Measurements from ENCODE around the gene ADAM23. TPM values are rescaled to one million over a fixed set of nuclear protein-coding genes. Genes with fewer than 3 reads are reported as not detected.

ADAM23 gene
- total RNA-seq, 2 donors from 2014 or later, result 4.5 to 6.4 TPM

DNA sequence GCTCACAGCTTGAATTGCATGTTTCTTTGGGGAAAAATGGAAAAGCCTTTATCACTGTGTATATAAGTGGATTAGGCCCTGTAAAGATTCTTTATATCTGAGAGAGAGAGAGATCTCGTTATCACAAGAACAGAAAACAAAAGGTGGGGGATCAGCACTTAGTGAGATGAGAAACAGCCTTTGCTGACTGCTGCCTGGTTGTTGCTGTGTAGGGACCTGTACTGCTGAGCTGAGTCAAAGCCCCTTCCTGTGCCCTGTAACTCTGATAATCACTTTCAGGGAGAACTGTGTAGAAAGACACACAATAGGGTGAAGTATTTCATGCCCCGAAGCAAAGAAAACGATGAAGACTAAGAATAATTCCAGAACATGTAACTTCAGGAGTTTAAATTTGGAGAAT is 168.4 kb downstream of the ADAM23 start:
- Histone ChIP-seq H3K4me3 (no peak overlapping the region), H3K27ac (no peak overlapping the region), H3K27me3 (replicated peaks; ENCODE audit: insufficient read depth) (no peaks in the 10 kb centered on the region), H3K9me3 (no peaks in the 10 kb centered on the region), H3K36me3 (no peaks in the 10 kb centered on the region), H3K4me1 (ENCODE audit: control insufficient read depth in 1 of 2, low read depth in 2 of 2) (no peaks in the 10 kb centered on the region)
- ATAC-seq (ENCODE audit: insufficient number of reproducible peaks, low FRiP score, low read depth), result no peak
- TF ChIP-seq, protein P1, sequence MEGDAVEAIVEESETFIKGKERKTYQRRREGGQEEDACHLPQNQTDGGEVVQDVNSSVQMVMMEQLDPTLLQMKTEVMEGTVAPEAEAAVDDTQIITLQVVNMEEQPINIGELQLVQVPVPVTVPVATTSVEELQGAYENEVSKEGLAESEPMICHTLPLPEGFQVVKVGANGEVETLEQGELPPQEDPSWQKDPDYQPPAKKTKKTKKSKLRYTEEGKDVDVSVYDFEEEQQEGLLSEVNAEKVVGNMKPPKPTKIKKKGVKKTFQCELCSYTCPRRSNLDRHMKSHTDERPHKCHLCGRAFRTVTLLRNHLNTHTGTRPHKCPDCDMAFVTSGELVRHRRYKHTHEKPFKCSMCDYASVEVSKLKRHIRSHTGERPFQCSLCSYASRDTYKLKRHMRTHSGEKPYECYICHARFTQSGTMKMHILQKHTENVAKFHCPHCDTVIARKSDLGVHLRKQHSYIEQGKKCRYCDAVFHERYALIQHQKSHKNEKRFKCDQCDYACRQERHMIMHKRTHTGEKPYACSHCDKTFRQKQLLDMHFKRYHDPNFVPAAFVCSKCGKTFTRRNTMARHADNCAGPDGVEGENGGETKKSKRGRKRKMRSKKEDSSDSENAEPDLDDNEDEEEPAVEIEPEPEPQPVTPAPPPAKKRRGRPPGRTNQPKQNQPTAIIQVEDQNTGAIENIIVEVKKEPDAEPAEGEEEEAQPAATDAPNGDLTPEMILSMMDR (IDR thresholded peaks at IDR 0.05), result no peak
- DNase-seq (ENCODE audit: low spot score), result no peak

DNA sequence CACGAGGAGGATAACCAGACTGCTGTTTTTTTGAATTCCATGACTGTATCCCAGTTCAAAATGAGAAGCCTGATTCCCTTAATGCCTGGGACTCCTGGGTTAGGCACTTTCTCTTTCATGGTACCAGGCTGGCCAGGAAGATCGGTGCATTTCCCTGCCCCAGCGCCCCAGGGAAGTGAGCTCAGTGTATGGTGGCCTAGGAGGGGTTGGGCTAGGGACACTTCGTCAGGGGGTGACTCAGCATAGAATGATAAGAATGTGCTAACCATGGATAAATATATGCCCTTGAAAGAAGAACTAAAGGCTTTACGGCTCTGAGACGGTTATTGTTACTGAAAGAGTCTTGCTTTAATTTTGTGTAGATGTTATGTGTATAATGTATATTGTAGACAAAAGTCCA is 171.5 kb downstream of the ADAM23 start:
- H3K36me3 ChIP-seq, result no peaks in the 10 kb centered on the region
- TF ChIP-seq, protein P1 (IDR thresholded peaks at IDR 0.05), result no peak
- ATAC-seq (ENCODE audit: insufficient number of reproducible peaks, low FRiP score, low read depth) (no peak), DNase-seq (ENCODE audit: low spot score) (no peak)
- H3K4me3 ChIP-seq, result no peak overlapping the region
- no peaks in the 10 kb centered on the region for H3K4me1 ChIP-seq (ENCODE audit: control insufficient read depth in 1 of 2, low read depth in 2 of 2)
- no peaks in the 10 kb centered on the region for H3K27me3 ChIP-seq (replicated peaks; ENCODE audit: insufficient read depth)
- no peaks in the 10 kb centered on the region for H3K9me3 ChIP-seq
- no peak overlapping the region for H3K27ac ChIP-seq

DNA sequence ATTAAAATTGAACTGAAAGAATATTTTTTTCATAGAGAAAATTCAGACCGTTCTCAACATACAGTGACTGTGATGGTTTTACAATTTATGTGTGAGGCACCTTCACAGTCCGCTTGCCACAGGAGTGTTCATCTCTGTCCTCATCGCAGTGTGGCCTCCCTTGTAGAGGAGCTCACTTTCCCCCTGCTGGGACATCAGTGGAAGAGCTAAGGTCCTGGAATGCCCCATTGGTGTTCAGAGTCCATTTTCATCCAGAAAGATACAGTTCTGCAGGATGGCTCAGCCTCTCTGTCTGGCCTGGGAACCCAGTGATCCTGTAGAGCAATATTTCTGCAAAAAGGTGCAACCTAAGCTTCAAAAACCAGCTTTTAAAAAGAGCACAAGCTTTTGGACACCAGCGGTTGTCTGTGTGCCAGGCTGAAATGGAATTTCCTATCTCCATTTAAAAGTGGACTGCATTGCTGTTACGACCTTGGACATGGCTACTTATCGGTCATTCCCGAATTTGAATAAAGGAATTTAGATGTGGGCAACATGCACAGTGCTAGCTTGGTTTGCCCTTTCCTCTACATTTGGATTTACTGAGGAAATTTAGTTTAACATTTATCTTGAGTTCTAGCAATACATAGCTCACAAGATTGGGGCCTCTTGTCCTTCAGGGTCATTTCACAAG is 172.2 kb downstream of the ADAM23 start:
- H3K27me3 ChIP-seq (replicated peaks; ENCODE audit: insufficient read depth), result no peaks in the 10 kb centered on the region
- no peak for ATAC-seq (ENCODE audit: insufficient number of reproducible peaks, low FRiP score, low read depth)

DNA sequence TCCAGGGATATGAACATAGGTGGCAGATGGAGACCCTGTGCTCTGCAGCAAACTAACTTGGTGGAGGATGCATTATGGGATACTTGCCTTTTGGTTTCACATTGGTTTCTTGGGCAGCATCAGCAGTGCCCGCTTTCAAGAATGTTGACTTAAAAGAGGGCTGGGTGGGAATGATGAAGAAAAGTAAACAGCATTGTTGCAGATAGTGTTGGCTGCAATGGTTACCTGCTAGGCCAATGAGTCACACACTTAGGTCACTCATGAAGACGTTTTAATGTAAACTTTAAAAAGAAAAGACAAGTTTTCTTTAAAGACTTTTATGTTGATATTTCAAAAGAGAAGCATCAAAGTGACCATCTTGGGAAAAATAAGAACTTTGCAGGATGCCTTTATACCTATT is 172.8 kb downstream of the ADAM23 start:
- no peak for ATAC-seq (ENCODE audit: insufficient number of reproducible peaks, low FRiP score, low read depth)

More for the DNA sequence above, 172.2 kb downstream of the ADAM23 start:
- no peak overlapping the region for H3K4me3 ChIP-seq
- no peak overlapping the region for H3K27ac ChIP-seq
- no peaks in the 10 kb centered on the region for H3K9me3 ChIP-seq
- no peaks in the 10 kb centered on the region for H3K36me3 ChIP-seq
- TF ChIP-seq, protein P1 (IDR thresholded peaks at IDR 0.05), result no peak
- H3K4me1 ChIP-seq (ENCODE audit: control insufficient read depth in 1 of 2, low read depth in 2 of 2), result no peaks in the 10 kb centered on the region
- DNase-seq (ENCODE audit: low spot score), result no peak

DNA sequence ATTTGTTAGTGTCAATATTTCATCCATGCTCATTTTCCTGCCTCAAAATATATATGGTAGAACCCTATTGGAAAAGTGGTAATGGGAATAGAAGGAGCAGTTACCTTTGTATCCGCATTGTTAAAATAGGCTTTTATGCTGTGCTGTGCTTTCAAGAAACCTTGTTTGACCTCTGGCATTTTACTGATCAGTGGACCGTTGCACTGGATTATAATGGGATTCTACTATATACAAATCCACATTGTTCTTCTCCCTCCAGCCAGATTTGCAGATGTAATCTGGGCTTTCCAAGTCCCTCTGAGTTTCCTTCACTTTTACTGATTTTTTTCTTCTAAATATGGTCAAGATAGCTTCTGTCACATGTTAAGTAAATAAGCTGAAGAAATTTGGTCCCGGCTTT is 175.7 kb downstream of the ADAM23 start:
- TF ChIP-seq, protein P1 (IDR thresholded peaks at IDR 0.05), result no peak

More for the DNA sequence above, 172.8 kb downstream of the ADAM23 start:
- H3K27me3 ChIP-seq (replicated peaks; ENCODE audit: insufficient read depth), result no peaks in the 10 kb centered on the region
- TF ChIP-seq, protein P1 (IDR thresholded peaks at IDR 0.05), result no peak
- H3K27ac ChIP-seq, result no peak overlapping the region
- no peaks in the 10 kb centered on the region for H3K9me3 ChIP-seq
- no peak overlapping the region for H3K4me3 ChIP-seq
- H3K36me3 ChIP-seq, result no peaks in the 10 kb centered on the region
- H3K4me1 ChIP-seq (ENCODE audit: control insufficient read depth in 1 of 2, low read depth in 2 of 2), result no peaks in the 10 kb centered on the region
- DNase-seq (ENCODE audit: low spot score), result no peak

More for the DNA sequence above, 175.7 kb downstream of the ADAM23 start:
- ATAC-seq (ENCODE audit: insufficient number of reproducible peaks, low FRiP score, low read depth), result no peak
- DNase-seq (ENCODE audit: low spot score), result no peak
- Histone ChIP-seq H3K9me3 (no peaks in the 10 kb centered on the region), H3K4me3 (no peak overlapping the region), H3K27me3 (replicated peaks; ENCODE audit: insufficient read depth) (no peaks in the 10 kb centered on the region), H3K4me1 (ENCODE audit: control insufficient read depth in 1 of 2, low read depth in 2 of 2) (no peaks in the 10 kb centered on the region), H3K27ac (no peak overlapping the region), H3K36me3 (no peaks in the 10 kb centered on the region)

Data from thoracic aorta (tissue), 2 donors.